ENCODE data around the gene ENAH.
"Not testable (repeated sequence)": the region's sequence is repeated elsewhere in the genome, so short reads cannot be mapped to it uniquely, and the experiment has no call there.

Gene ENAH

GRCh38 chr1:225638853-225639252 is 14.1 kb downstream of the ENAH start:
- DNase-seq, result no peak

- DNase-seq, result no peak
These were observed 15.2 kb downstream of the ENAH start for GRCh38 chr1:225637651-225638199.

GRCh38 chr1:225636992-225637391 is 15.9 kb downstream of the ENAH start:
- not testable (repeated sequence) for DNase-seq

- no peak for DNase-seq
These were observed 17.3 kb downstream of the ENAH start for GRCh38 chr1:225635649-225636048.

GRCh38 chr1:225632836-225633235 is 20.1 kb downstream of the ENAH start:
- DNase-seq, result not testable (repeated sequence)

- DNase-seq, result no peak
These were observed 21.8 kb downstream of the ENAH start for GRCh38 chr1:225631021-225631663.

GRCh38 chr1:225629483-225629882 is 23.4 kb downstream of the ENAH start:
- DNase-seq, result no peak

- DNase-seq, result not testable (repeated sequence)
These were observed 24.1 kb downstream of the ENAH start for GRCh38 chr1:225628794-225629193.

- DNase-seq, result no peak
These were observed 25.5 kb downstream of the ENAH start for GRCh38 chr1:225627304-225627947.

GRCh38 chr1:225626698-225627097 is 26.2 kb downstream of the ENAH start:
- no peak for DNase-seq

- DNase-seq, result no peak
These were observed 35.0 kb downstream of the ENAH start for GRCh38 chr1:225617956-225618355.

- DNase-seq, result no peak
These were observed 35.4 kb downstream of the ENAH start for GRCh38 chr1:225617479-225617878.

GRCh38 chr1:225615403-225615790 is 37.5 kb downstream of the ENAH start:
- not testable (repeated sequence) for DNase-seq

GRCh38 chr1:225613006-225613405 is 39.9 kb downstream of the ENAH start:
- DNase-seq, result no peak

GRCh38 chr1:225612287-225612686 is 40.6 kb downstream of the ENAH start:
- no peak for DNase-seq

- DNase-seq, result no peak
These were observed 41.2 kb downstream of the ENAH start for GRCh38 chr1:225611537-225612223.

- DNase-seq, result no peak
These were observed 42.4 kb downstream of the ENAH start for GRCh38 chr1:225610539-225610938.

- DNase-seq, result no peak
These were observed 44.7 kb downstream of the ENAH start for GRCh38 chr1:225608014-225608796.

- DNase-seq, result no peak
These were observed 45.6 kb downstream of the ENAH start for GRCh38 chr1:225607355-225607754.

- DNase-seq, result no peak
These were observed 49.2 kb downstream of the ENAH start for GRCh38 chr1:225603538-225604354.

GRCh38 chr1:225602590-225603206 is 50.2 kb downstream of the ENAH start:
- no peak for DNase-seq

All from GF-D8 (cell line).